GM06990 (cell line): ENCODE measurements around the gene CANT1.

Experiments used
- DNase-seq: peaks from one replicate; pipeline ENCODE4 v3.0.0-alpha.2; 2011; ENCODE audit not compliant: insufficient read length; ENCODE audit errors: extremely low read depth
- H3K27me3 ChIP-seq: replicated peaks from 2 replicates; pipeline ENCODE4 v1.6.0; 2011; ENCODE audit warnings: low read length; ENCODE audit not compliant: control insufficient read depth, insufficient read depth
- H3K36me3 ChIP-seq: 2 replicates; pipeline ENCODE4 v1.5.1; 2011; ENCODE audit warnings: low read length; ENCODE audit not compliant: control insufficient read depth, insufficient read depth
- H3K4me3 ChIP-seq: replicated peaks from 2 replicates; pipeline ENCODE4 v1.5.1; 2011; ENCODE audit warnings: low read depth, mild to moderate bottlenecking, control low read depth, low read length
- TF ChIP-seq, protein P1 (sequence below): IDR thresholded peaks from 2 replicates; pipeline ENCODE4 v1.5.1; 2011; ENCODE audit warnings: low read length, control low read depth, mild to moderate bottlenecking, inconsistent platforms; ENCODE audit not compliant: insufficient read depth, poor library complexity, severe bottlenecking

Gene CANT1

GRCh38 chr17:78972507-78973105 lies 37.0 kb downstream of the CANT1 start:
- Histone ChIP-seq H3K4me3 (no peak overlapping the region), H3K36me3 (no peaks in the 10 kb centered on the region), H3K27me3 (no peaks in the 10 kb centered on the region; the same call in 1 of the 2 replicates)
- TF ChIP-seq, protein P1, sequence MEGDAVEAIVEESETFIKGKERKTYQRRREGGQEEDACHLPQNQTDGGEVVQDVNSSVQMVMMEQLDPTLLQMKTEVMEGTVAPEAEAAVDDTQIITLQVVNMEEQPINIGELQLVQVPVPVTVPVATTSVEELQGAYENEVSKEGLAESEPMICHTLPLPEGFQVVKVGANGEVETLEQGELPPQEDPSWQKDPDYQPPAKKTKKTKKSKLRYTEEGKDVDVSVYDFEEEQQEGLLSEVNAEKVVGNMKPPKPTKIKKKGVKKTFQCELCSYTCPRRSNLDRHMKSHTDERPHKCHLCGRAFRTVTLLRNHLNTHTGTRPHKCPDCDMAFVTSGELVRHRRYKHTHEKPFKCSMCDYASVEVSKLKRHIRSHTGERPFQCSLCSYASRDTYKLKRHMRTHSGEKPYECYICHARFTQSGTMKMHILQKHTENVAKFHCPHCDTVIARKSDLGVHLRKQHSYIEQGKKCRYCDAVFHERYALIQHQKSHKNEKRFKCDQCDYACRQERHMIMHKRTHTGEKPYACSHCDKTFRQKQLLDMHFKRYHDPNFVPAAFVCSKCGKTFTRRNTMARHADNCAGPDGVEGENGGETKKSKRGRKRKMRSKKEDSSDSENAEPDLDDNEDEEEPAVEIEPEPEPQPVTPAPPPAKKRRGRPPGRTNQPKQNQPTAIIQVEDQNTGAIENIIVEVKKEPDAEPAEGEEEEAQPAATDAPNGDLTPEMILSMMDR = no peak
- DNase-seq = no peak

GRCh38 chr17:78971756-78972506 lies 37.6 kb downstream of the CANT1 start:
- Histone ChIP-seq H3K36me3 (no peaks in the 10 kb centered on the region), H3K27me3 (no peaks in the 10 kb centered on the region; the same call in 1 of the 2 replicates), H3K4me3 (no peak overlapping the region)
- no peak for DNase-seq
- TF ChIP-seq, protein P1 = peak; percentile 0

DNA sequence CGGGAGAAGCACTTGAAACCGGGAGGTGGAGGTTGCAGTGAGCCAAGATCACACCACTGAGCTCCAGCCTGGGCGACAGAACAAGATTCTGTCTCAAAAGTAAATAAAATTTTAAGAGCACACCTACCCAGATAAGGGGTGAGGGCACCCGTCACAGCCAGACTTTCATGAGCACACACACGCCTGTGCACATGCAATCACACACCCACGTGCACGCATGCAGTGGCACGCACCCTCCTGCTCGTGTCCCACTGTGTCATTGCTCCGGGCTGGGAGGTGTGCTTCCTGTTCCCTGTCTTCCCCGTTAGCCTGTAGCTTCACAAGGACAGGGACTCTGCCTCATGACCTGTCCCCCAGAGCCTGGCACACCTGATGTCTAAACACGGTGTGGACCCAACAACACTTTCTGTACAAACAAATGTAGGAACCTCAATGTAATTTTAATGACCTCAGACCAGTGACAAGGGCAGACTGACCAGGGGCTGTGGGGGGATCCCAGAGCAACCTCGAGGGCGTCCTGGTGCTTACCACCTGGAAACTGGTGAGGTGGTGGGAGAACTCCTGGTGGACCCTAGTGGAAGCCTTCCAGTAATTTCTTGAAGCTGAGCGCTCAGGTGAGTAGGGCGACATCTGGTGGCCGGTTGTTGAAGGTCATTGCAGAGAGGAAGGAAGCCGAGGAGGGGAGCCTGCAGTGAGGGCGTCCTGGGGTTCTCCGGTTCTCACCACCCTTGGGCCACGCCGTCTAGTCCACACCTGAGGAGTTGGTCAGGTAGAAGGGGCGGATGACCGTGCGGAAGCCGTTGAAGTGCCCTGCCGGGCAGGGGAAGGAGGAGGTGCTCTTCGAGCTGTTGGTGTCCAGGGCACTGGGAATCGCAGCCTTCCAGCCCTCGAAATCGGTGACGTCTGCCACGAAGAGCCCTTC lies 38.5 kb downstream of the CANT1 start:
- Histone ChIP-seq H3K27me3 (no peaks in the 10 kb centered on the region; the same call in 1 of the 2 replicates), H3K4me3 (no peak overlapping the region), H3K36me3 (no peaks in the 10 kb centered on the region)
- DNase-seq = peak; percentile 41
- TF ChIP-seq, protein P1 = peak; percentile 86

- no peaks in the 10 kb centered on the region; the same call in 1 of the 2 replicates for H3K27me3 ChIP-seq
- no peaks in the 10 kb centered on the region for H3K36me3 ChIP-seq
- DNase-seq = no peak
- no peak overlapping the region for H3K4me3 ChIP-seq
- TF ChIP-seq, protein P1 = no peak
Observed at GRCh38 chr17:78969865-78970264, 39.7 kb downstream of the CANT1 start.

GRCh38 chr17:78967782-78968362 lies 41.7 kb downstream of the CANT1 start:
- no peaks in the 10 kb centered on the region for H3K36me3 ChIP-seq
- TF ChIP-seq, protein P1 = no peak
- H3K4me3 ChIP-seq = no peak overlapping the region
- DNase-seq = no peak
- H3K27me3 ChIP-seq = no peaks in the 10 kb centered on the region; the same call in 1 of the 2 replicates
